GM12872 (cell line): ENCODE measurements around the gene PADI2.

Experiments used
- TF ChIP-seq, protein P1 (sequence below): IDR thresholded peaks from 3 replicates; pipeline ENCODE4 v1.5.1; 2011; ENCODE audit warnings: low read depth, mild to moderate bottlenecking, low read length, moderate library complexity; ENCODE audit not compliant: insufficient read depth

The PADI2 gene

GRCh38 chr1:17069452-17070162, 49.6 kb downstream of the PADI2 start:
- TF ChIP-seq, protein P1, sequence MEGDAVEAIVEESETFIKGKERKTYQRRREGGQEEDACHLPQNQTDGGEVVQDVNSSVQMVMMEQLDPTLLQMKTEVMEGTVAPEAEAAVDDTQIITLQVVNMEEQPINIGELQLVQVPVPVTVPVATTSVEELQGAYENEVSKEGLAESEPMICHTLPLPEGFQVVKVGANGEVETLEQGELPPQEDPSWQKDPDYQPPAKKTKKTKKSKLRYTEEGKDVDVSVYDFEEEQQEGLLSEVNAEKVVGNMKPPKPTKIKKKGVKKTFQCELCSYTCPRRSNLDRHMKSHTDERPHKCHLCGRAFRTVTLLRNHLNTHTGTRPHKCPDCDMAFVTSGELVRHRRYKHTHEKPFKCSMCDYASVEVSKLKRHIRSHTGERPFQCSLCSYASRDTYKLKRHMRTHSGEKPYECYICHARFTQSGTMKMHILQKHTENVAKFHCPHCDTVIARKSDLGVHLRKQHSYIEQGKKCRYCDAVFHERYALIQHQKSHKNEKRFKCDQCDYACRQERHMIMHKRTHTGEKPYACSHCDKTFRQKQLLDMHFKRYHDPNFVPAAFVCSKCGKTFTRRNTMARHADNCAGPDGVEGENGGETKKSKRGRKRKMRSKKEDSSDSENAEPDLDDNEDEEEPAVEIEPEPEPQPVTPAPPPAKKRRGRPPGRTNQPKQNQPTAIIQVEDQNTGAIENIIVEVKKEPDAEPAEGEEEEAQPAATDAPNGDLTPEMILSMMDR = no peak

GRCh38 chr1:17068789-17069188, 50.5 kb downstream of the PADI2 start:
- TF ChIP-seq, protein P1 = no peak

DNA sequence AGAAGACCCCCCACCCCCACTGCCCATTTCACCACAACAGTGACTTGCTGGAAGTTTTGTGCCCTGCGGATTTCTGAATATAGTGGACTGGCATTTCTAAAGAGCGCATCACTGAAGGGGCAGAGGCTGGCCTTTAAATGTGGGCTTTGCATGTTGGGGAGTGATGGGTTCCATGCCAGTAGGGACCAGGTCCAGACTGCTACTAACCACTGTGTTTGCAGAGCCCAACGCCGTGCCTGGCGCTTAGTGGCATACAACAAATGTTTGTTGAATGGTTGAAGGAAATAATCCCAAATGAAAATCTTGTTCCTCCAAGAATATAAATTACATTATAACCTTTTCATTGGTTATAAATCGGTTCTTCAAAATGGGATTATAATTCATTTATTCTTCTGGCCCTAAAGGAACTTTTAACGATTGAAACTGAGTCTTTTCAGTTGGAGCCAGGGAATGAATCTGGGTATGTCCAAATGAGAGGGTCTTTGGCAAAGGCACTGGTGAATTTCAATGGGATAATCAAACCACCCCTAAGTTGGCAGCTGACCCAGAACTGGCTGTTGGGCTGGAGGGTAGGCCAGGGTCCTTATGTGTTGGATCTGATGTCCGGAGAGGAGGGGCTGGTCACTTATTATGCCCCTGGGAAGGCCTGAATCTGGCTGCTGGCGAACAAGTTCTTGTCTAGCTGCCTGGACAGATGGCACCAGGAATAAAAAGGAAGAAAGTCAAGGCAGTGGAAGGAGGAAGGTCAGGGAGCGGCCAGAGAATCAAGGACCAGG, 51.6 kb downstream of the PADI2 start:
- TF ChIP-seq, protein P1 = no peak

DNA sequence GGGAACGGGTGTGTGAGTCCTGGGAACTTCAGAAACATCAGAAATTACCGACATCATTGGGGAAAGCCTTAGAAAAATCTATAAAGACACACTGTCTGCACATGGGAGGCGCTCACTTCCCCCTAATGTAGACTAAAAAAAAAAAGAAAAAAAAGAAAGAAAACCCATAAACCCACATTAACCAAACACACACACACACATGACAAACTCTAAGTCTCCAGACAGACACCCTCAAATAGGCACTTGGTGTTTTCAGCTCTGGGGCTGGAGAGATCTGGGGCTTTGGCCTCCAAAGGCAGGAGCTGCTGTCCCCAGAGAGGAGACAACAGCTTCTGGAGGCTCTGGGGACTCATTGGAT, 52.2 kb downstream of the PADI2 start:
- TF ChIP-seq, protein P1 = no peak

- TF ChIP-seq, protein P1 = no peak
Observed at GRCh38 chr1:17066361-17067068, 52.7 kb downstream of the PADI2 start.

GRCh38 chr1:17065666-17066065, 53.6 kb downstream of the PADI2 start:
- TF ChIP-seq, protein P1 = no peak

GRCh38 chr1:17061892-17062291, 57.4 kb downstream of the PADI2 start:
- TF ChIP-seq, protein P1 = no peak
